Measurements from ENCODE around the gene KIF3B. TPM values are rescaled to one million over a fixed set of nuclear protein-coding genes. Genes with fewer than 3 reads are reported as not detected.

Gene KIF3B
- total and polyA plus RNA-seq, 2 of the 13 experiments (the other 11 are each of a cell fraction or from before 2014, with no cell fraction given): 23.6 to 28.8 TPM

DNA sequence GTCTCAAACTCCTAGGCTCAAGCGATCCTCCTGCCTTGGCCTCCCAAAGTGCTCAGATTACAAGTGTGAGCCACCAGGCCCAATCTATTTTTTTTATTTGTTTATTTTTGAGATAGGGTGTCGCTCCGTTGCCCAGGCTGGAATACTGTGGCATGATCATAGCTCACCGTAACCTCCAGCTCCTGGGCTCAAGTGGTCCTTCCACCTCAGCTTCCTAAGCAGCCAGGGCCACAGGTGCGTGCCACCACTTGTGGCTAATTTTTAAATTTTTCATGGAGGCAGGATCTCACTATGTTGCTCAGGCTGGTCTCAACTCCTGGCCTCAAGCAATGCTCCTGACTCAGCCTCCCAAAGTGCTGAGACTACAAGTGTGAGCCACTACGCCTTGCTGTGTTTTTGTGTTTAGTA lies 9.8 kb downstream of the KIF3B start (continued):
- TF ChIP-seq, protein P1, sequence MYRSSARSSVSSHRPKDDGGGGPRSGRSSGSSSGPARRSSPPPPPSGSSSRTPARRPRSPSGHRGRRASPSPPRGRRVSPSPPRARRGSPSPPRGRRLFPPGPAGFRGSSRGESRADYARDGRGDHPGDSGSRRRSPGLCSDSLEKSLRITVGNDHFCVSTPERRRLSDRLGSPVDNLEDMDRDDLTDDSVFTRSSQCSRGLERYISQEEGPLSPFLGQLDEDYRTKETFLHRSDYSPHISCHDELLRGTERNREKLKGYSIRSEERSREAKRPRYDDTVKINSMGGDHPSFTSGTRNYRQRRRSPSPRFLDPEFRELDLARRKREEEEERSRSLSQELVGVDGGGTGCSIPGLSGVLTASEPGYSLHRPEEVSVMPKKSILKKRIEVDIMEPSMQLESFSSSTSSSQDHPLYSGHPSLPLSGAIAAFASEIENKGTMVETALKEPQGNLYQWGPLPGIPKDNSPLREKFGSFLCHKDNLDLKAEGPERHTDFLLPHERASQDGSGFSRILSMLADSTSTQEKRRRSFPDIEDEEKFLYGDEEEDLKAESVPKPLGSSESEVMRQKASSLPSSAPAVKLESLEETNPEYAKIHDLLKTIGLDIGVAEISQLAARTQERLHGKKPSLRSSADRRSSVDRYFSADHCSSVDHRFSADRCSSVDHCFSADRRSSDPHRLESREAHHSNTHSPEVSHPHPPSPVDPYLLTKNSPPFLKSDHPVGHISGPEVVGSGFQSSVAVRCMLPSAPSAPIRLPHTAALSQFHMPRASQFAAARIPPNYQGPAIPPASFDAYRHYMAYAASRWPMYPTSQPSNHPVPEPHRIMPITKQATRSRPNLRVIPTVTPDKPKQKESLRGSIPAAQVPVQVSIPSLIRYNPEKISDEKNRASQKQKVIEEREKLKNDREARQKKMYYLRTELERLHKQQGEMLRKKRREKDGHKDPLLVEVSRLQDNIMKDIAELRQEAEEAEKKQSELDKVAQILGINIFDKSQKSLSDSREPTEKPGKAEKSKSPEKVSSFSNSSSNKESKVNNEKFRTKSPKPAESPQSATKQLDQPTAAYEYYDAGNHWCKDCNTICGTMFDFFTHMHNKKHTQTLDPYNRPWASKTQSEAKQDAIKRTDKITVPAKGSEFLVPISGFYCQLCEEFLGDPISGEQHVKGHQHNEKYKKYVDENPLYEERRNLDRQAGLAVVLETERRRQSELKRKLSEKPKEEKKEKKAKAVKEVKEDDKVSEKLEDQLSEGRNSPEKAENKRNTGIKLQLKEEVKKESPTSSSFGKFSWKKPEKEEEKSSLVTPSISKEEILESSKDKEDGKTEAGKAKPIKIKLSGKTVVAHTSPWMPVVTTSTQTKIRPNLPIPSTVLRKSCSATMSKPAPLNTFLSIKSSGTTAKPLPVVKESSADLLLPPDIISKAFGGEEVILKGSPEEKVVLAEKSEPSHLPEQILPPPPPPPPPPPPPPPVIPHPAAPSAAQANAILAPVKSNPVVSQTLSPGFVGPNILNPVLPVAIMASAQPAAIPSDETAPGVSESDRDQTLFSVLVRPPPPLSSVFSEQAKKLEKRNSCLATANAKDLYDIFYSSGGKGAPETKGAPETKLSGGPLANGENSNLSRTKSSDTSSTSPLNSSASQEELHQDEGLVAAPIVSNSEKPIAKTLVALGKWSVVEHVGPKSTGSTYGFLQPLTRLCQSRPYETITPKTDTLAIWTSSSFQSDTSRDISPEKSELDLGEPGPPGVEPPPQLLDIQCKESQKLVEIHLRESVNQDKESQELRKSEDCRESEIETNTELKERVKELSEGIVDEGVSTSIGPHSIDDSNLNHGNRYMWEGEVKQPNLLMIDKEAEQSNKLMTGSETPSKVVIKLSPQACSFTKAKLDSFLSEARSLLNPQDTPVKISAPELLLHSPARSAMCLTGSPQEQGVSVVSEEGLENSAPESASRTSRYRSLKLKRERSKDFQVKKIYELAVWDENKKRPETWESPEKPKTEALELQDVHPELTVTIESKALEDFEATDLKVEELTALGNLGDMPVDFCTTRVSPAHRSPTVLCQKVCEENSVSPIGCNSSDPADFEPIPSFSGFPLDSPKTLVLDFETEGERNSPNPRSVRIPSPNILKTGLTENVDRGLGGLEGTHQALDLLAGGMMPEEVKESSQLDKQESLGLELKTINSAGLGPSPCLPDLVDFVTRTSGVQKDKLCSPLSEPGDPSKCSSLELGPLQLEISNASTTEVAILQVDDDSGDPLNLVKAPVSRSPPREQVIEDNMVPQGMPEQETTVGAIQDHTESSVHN (CRISPR knock-in tag; IDR thresholded peaks at IDR 0.05): 0 out of 2 replicates have a peak, but pooled peaks have one; percentile 48
- TF ChIP-seq, protein P2, sequence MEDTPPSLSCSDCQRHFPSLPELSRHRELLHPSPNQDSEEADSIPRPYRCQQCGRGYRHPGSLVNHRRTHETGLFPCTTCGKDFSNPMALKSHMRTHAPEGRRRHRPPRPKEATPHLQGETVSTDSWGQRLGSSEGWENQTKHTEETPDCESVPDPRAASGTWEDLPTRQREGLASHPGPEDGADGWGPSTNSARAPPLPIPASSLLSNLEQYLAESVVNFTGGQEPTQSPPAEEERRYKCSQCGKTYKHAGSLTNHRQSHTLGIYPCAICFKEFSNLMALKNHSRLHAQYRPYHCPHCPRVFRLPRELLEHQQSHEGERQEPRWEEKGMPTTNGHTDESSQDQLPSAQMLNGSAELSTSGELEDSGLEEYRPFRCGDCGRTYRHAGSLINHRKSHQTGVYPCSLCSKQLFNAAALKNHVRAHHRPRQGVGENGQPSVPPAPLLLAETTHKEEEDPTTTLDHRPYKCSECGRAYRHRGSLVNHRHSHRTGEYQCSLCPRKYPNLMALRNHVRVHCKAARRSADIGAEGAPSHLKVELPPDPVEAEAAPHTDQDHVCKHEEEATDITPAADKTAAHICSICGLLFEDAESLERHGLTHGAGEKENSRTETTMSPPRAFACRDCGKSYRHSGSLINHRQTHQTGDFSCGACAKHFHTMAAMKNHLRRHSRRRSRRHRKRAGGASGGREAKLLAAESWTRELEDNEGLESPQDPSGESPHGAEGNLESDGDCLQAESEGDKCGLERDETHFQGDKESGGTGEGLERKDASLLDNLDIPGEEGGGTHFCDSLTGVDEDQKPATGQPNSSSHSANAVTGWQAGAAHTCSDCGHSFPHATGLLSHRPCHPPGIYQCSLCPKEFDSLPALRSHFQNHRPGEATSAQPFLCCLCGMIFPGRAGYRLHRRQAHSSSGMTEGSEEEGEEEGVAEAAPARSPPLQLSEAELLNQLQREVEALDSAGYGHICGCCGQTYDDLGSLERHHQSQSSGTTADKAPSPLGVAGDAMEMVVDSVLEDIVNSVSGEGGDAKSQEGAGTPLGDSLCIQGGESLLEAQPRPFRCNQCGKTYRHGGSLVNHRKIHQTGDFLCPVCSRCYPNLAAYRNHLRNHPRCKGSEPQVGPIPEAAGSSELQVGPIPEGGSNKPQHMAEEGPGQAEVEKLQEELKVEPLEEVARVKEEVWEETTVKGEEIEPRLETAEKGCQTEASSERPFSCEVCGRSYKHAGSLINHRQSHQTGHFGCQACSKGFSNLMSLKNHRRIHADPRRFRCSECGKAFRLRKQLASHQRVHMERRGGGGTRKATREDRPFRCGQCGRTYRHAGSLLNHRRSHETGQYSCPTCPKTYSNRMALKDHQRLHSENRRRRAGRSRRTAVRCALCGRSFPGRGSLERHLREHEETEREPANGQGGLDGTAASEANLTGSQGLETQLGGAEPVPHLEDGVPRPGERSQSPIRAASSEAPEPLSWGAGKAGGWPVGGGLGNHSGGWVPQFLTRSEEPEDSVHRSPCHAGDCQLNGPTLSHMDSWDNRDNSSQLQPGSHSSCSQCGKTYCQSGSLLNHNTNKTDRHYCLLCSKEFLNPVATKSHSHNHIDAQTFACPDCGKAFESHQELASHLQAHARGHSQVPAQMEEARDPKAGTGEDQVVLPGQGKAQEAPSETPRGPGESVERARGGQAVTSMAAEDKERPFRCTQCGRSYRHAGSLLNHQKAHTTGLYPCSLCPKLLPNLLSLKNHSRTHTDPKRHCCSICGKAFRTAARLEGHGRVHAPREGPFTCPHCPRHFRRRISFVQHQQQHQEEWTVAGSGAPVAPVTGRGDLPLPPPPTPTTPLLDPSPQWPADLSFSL (CRISPR knock-in tag; IDR thresholded peaks at IDR 0.05): no peak
- TF ChIP-seq ZNF547 (CRISPR knock-in tag; IDR thresholded peaks at IDR 0.05): no peak
- no peak for TF ChIP-seq SMARCC2 (IDR thresholded peaks at IDR 0.05)
- TF ChIP-seq SPEN (CRISPR knock-in tag; IDR thresholded peaks at IDR 0.05; ENCODE audit: low read depth): 0 out of 2 replicates have a peak, but pooled peaks have one; percentile 1
- TF ChIP-seq ZNF230 (CRISPR knock-in tag; IDR thresholded peaks at IDR 0.05): 0 out of 2 replicates have a peak, but pooled peaks have one; percentile 19
- 0 out of 2 replicates have a peak, but pooled peaks have one; percentile 3 for TF ChIP-seq ZBTB43 (CRISPR knock-in tag; conservative IDR thresholded peaks at IDR 0.05)
